Ishikawa (cell line): ENCODE results near the gene STXBP1.

ENCODE experiments used
- CREB1 ChIP-seq: IDR thresholded peaks from 2 replicates; pipeline ENCODE4 v1.6.1; 2012; ENCODE audit warnings: low read depth
- RAD21 ChIP-seq: IDR thresholded peaks from 2 replicates; pipeline ENCODE4 v1.6.1; 2012; ENCODE audit warnings: low read depth
- TAF1 ChIP-seq: IDR thresholded peaks from 2 replicates; pipeline ENCODE4 v1.6.1; 2012; ENCODE audit warnings: low read depth, mild to moderate bottlenecking
- ZBTB7A ChIP-seq: IDR thresholded peaks from 2 replicates; pipeline ENCODE4 v1.6.1; 2012; ENCODE audit warnings: low read depth
- TF ChIP-seq, protein P1 (sequence below): IDR thresholded peaks from 2 replicates; pipeline ENCODE4 v1.6.1; 2012
- TF ChIP-seq, protein P2 (sequence below): IDR thresholded peaks from 2 replicates; pipeline ENCODE4 v1.6.1; 2012; ENCODE audit warnings: low read depth, mild to moderate bottlenecking
- TF ChIP-seq, protein P3 (sequence below): IDR thresholded peaks from 2 replicates; pipeline ENCODE4 v1.6.1; 2012

DNA sequence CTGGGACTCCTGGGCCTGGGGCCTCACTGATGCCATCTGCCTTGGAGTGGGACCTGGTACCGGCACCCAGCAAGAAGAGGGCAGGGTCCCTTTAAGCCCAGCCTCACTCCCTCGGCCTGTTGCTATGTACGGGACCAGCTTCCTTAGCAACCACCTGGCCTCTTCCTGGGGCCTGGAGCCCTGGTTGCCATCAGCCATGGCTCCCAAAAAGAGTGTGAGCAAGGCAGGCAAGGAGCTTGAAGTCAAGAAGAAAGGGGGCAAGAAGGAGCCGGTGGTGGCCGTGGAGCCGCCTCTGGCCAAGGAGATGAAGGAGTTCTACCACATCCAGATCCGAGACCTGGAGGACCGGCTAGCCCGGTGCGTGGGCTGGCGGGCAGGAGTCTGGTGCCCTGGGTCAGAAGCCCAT lies 94.8 kb downstream of the STXBP1 start, which contains the start of gene CFAP157:
- TF ChIP-seq, protein P1, sequence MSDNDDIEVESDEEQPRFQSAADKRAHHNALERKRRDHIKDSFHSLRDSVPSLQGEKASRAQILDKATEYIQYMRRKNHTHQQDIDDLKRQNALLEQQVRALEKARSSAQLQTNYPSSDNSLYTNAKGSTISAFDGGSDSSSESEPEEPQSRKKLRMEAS: no peak
- no peak for TF ChIP-seq TAF1
- TF ChIP-seq, protein P2, sequence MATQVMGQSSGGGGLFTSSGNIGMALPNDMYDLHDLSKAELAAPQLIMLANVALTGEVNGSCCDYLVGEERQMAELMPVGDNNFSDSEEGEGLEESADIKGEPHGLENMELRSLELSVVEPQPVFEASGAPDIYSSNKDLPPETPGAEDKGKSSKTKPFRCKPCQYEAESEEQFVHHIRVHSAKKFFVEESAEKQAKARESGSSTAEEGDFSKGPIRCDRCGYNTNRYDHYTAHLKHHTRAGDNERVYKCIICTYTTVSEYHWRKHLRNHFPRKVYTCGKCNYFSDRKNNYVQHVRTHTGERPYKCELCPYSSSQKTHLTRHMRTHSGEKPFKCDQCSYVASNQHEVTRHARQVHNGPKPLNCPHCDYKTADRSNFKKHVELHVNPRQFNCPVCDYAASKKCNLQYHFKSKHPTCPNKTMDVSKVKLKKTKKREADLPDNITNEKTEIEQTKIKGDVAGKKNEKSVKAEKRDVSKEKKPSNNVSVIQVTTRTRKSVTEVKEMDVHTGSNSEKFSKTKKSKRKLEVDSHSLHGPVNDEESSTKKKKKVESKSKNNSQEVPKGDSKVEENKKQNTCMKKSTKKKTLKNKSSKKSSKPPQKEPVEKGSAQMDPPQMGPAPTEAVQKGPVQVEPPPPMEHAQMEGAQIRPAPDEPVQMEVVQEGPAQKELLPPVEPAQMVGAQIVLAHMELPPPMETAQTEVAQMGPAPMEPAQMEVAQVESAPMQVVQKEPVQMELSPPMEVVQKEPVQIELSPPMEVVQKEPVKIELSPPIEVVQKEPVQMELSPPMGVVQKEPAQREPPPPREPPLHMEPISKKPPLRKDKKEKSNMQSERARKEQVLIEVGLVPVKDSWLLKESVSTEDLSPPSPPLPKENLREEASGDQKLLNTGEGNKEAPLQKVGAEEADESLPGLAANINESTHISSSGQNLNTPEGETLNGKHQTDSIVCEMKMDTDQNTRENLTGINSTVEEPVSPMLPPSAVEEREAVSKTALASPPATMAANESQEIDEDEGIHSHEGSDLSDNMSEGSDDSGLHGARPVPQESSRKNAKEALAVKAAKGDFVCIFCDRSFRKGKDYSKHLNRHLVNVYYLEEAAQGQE: no peak
- no peak for TF ChIP-seq CREB1
- TF ChIP-seq, protein P3, sequence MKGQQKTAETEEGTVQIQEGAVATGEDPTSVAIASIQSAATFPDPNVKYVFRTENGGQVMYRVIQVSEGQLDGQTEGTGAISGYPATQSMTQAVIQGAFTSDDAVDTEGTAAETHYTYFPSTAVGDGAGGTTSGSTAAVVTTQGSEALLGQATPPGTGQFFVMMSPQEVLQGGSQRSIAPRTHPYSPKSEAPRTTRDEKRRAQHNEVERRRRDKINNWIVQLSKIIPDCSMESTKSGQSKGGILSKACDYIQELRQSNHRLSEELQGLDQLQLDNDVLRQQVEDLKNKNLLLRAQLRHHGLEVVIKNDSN: no peak
- TF ChIP-seq ZBTB7A: no peak
- TF ChIP-seq RAD21: no peak
